Cortex of kidney (tissue), 1 donor: ENCODE data around the gene AXIN2.

ENCODE experiments used
- DNase-seq: peaks from one replicate; lab custom pipeline; 2025; lab: John Stamatoyannopoulos, UW

AXIN2 gene

GRCh38 chr17:65561452-65562205, at the start of gene AXIN2:
Gene AXIN2, minus strand, starts transcription at chr17:65561648. Its CDS starts 3,028 bp downstream, at chr17:65558620.
- DNase-seq = no peak

- no peak for DNase-seq
These were observed 48.3 kb upstream of the AXIN2 start for GRCh38 chr17:65609749-65610148.

- DNase-seq = no peak
These were observed 47.8 kb upstream of the AXIN2 start for GRCh38 chr17:65609286-65609685.

- DNase-seq = no peak
These were observed 42.6 kb upstream of the AXIN2 start for GRCh38 chr17:65604070-65604469.

GRCh38 chr17:65601881-65602280, 40.4 kb upstream of the AXIN2 start:
- DNase-seq = no peak

- no peak for DNase-seq
These were observed 39.7 kb upstream of the AXIN2 start for GRCh38 chr17:65601145-65601544.

- DNase-seq = no peak
These were observed 39.1 kb upstream of the AXIN2 start for GRCh38 chr17:65600518-65600917.

GRCh38 chr17:65599650-65600049, 38.2 kb upstream of the AXIN2 start:
- DNase-seq = no peak

GRCh38 chr17:65598746-65599145, 37.3 kb upstream of the AXIN2 start:
- DNase-seq = no peak

- DNase-seq = no peak
These were observed 33.7 kb upstream of the AXIN2 start for GRCh38 chr17:65595071-65595656.

- DNase-seq = no peak
These were observed 32.7 kb upstream of the AXIN2 start for GRCh38 chr17:65593855-65594845.

- no peak for DNase-seq
These were observed 31.8 kb upstream of the AXIN2 start for GRCh38 chr17:65593092-65593854.

GRCh38 chr17:65592125-65592965, 30.9 kb upstream of the AXIN2 start:
- no peak for DNase-seq

- no peak for DNase-seq
These were observed 27.9 kb upstream of the AXIN2 start for GRCh38 chr17:65589321-65589720.

- no peak for DNase-seq
These were observed 26.8 kb upstream of the AXIN2 start for GRCh38 chr17:65588181-65588808.

- no peak for DNase-seq
These were observed 26.2 kb upstream of the AXIN2 start for GRCh38 chr17:65587534-65588180.

- no peak for DNase-seq
These were observed 25.5 kb upstream of the AXIN2 start for GRCh38 chr17:65586899-65587298.

GRCh38 chr17:65584604-65585521, 23.4 kb upstream of the AXIN2 start:
- DNase-seq = no peak
